Right lobe of liver (tissue), 6 donors: ENCODE results near the gene CACNB2. TPM values are rescaled to one million over a fixed set of nuclear protein-coding genes. Genes with fewer than 3 reads are reported as not detected.
"Not testable (repeated sequence)": the region's sequence is repeated elsewhere in the genome, so short reads cannot be mapped to it uniquely, and the experiment has no call there.

Source experiments
- ATAC-seq, 4 donors: fragments of 200-7000 bp; cut with Tn5 transposase; one replicate each; pipeline ENCODE4 v1.9.1; 2020; ENCODE audit warnings: mild to moderate bottlenecking in 4 of 4, moderate library complexity in 4 of 4
- DNase-seq, 3 donors: peaks; one replicate each; pipeline ENCODE4 v3.0.0-alpha.2; 2020
- H3K27ac ChIP-seq, 3 donors: fragments of 200-600 bp; one replicate each; pipeline ENCODE4 v1.8.0; 2022
- H3K27me3 ChIP-seq, 2 donors: fragments of 200-600 bp; one replicate each; pipeline ENCODE4 v1.8.0; 2022
- H3K36me3 ChIP-seq, 4 donors: fragments of 200-600 bp; sonication (generic) in 1 of 4; one replicate each; pipeline versions ENCODE4 v1.5.1 to v1.8.0; 2017 to 2022; ENCODE audit warnings: control low read depth in 1 of 4
- H3K4me1 ChIP-seq, 4 donors: fragments of 200-600 bp; sonication (generic) in 1 of 4; one replicate each; pipeline versions ENCODE4 v1.5.1 to v1.8.0; 2017 to 2022; ENCODE audit warnings: control low read depth in 1 of 4
- H3K4me3 ChIP-seq, 3 donors: fragments of 200-600 bp; one replicate each; pipeline ENCODE4 v1.8.0; 2022
- H3K9me3 ChIP-seq, 4 donors: fragments of 200-600 bp; sonication (generic) in 1 of 4; one replicate each; pipeline versions ENCODE4 v1.5.1 to v1.8.0; 2017 to 2022; ENCODE audit warnings: control low read depth in 1 of 4
- POLR2A ChIP-seq: fragments of 450-650 bp; IDR thresholded peaks from one replicate; pipeline ENCODE4 v1.6.1; 2017; ENCODE audit warnings: antibody characterized with exemption, mild to moderate bottlenecking
- WGBS: methylation state at CpG from one replicate; pipeline ENCODE4 v1.1.6; 2018; ENCODE audit warnings: low coverage, low lambda C conversion rate; ENCODE audit not compliant: insufficient coverage; ENCODE audit errors: missing lambda C conversion rate; 5-methylcytosine and 5-hydroxymethylcytosine counted together
- intact Hi-C, 2 donors: fragments of 100-400 bp; cut with DNase I; formaldehyde crosslinking; loops; one replicate each; pipeline versions ENCODE4 v1.11.2 to v1.14.1; 2022
- total RNA-seq, 6 experiments: library from RNA; depleted of rRNA in 2 of 6; stranded (reverse); fragments of >200 nt in 2 of 6; fragmentation: NEBNext Ultra II Directional in 3 of 6; extraction: Animal tissue kit (Norgen Biotek cat#: 25700) in 3 of 6; gene quantifications; one replicate each; pipeline versions ENCODE4 v1.1.0 to v1.2.4, GENCODE V29; 2016 to 2023
- TF ChIP-seq, protein P1 (sequence below), 4 donors: fragments of 200-600 bp in 3 of 4; fragments of 450-650 bp in 1 of 4; IDR thresholded peaks; one replicate each; pipeline versions ENCODE4 v1.5.1 to v1.8.0; 2016 to 2022; ENCODE audit warnings: antibody characterized with exemption in 4 of 4, mild to moderate bottlenecking in 2 of 4
- donor health status: DM: no; HTN: yes; CAD: no.
- donor health status: DM: no; HTN: no; CAD: no.
- donor health status: DM: no; HTN: no; CAD: no.
- donor health status: DM: no; HTN: yes; CAD: no.
- donor health status: DM: no; HTN: yes; CAD: no.

Gene CACNB2
- total RNA-seq, 6 experiments from 2014 or later: 0.12 to 1.8 (median 1.0) TPM; not detected in 1

DNA sequence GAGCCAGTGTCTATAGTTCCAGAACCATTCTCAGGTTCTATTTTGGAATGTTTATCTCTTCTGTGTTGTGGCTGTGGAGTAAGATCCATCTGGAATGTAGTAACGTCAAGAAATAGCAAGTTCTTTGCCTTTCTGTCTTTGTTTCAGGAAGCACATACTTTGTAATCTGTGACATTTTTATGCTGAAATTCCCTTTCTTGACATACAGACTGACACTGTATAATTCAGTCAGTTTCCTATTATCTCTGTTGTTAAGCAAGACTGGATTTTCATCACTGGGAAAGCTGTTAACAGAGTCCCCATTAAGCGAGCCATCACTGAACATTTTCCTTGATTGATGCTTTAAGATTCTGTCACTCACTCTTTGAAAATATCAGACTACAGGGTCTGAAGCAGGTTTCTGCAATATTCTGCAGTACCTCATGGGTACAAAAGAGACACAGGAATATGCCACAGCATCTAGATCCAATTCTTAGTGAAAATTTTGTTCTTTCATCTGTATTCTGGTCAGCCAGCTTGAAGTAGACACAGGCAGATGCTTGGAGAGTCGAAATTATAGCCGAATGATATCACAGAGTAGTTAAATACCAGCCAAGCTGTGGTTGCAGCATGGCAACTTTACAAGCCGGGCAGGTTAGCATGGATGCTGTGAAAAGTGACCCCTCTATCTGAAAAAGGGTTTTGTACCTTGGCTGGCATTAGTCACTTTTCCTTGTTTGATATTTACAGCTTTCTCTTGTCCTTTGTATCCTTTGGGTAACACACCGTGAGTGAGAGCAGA is 62.6 kb downstream of the CACNB2 start:
- DNase-seq: no peak
- no peaks in the 10 kb centered on the region for H3K4me1 ChIP-seq
- no peak for ATAC-seq

DNA sequence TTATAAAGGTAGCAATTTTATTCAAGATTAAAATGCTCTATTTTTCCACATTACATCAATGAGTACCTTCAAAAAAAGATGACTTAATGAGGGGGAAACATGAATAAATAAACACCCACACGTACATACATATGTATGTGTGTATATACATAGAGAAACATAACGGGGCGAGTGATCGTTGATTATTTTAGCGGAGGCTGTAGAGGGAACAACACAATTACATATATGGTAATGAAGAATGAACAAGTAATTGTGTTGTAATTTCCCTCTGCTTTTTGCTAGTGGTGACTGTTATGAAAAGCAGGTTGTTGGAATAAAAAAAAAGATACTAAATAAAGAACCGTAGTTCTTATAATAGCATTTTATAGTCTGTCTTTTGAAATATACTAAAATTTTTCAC is 63.2 kb downstream of the CACNB2 start:
- DNase-seq (no peak), ATAC-seq (no peak)
- 46% methylated on average over 6 of the region's 6 CpGs for WGBS
- no peaks in the 10 kb centered on the region for H3K4me1 ChIP-seq
- H3K36me3 ChIP-seq: no peaks in the 10 kb centered on the region
- TF ChIP-seq POLR2A: no peak
- TF ChIP-seq, protein P1, sequence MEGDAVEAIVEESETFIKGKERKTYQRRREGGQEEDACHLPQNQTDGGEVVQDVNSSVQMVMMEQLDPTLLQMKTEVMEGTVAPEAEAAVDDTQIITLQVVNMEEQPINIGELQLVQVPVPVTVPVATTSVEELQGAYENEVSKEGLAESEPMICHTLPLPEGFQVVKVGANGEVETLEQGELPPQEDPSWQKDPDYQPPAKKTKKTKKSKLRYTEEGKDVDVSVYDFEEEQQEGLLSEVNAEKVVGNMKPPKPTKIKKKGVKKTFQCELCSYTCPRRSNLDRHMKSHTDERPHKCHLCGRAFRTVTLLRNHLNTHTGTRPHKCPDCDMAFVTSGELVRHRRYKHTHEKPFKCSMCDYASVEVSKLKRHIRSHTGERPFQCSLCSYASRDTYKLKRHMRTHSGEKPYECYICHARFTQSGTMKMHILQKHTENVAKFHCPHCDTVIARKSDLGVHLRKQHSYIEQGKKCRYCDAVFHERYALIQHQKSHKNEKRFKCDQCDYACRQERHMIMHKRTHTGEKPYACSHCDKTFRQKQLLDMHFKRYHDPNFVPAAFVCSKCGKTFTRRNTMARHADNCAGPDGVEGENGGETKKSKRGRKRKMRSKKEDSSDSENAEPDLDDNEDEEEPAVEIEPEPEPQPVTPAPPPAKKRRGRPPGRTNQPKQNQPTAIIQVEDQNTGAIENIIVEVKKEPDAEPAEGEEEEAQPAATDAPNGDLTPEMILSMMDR (IDR thresholded peaks at IDR 0.05): no peak
- intact Hi-C loops: no loop called here
- H3K9me3 ChIP-seq: no peaks in the 10 kb centered on the region
- H3K27ac ChIP-seq: no peak overlapping the region
- H3K27me3 ChIP-seq: no peaks in the 10 kb centered on the region
- H3K4me3 ChIP-seq: no peak overlapping the region

More for the DNA sequence above, 62.6 kb downstream of the CACNB2 start:
- WGBS: 41% methylated on average over 6 of the region's 6 CpGs
- intact Hi-C loops: no loop called here
- H3K4me3 ChIP-seq: no peak overlapping the region
- H3K27ac ChIP-seq: no peak overlapping the region
- no peaks in the 10 kb centered on the region for H3K9me3 ChIP-seq
- H3K36me3 ChIP-seq: no peaks in the 10 kb centered on the region
- TF ChIP-seq, protein P1 (IDR thresholded peaks at IDR 0.05): no peak
- no peak for TF ChIP-seq POLR2A
- H3K27me3 ChIP-seq: no peaks in the 10 kb centered on the region

DNA sequence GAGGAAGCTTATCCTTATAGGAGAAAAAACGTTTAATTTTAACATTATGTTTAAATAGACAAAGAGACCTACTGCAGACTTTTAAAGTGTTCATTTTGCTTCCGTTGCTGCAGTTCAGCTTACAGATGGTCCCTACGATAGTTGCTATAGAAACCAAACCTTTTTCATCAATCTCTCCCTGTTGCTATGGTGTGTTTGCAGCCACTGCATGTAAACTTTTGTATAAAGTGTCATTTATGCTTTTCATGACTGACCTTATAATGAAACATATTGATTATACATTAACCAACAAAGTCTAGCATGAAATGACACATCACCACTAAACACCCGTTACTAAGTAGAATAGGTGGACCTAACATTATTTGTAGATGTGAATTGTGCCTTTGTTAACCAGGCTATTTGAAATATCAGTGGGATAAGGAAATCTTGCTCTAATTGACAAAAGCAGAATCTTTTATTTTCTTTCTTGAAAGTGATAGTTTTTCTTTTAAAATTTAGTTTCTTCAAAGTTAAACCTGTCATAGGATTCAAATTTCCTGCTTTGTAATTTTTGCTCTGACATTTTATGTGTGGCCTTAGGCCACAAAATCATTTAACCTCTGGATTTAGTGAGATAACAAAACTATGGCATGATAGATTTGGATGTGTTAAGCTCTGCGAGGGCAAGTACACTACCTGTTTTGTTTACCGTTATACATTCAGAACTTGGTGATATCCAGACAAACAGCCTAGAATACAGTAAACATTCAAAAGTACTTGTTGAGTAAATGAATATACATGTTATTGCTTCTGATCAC is 64.0 kb downstream of the CACNB2 start:
- Histone ChIP-seq H3K27me3 (no peaks in the 10 kb centered on the region), H3K4me3 (no peak overlapping the region), H3K4me1 (no peaks in the 10 kb centered on the region), H3K27ac (no peak overlapping the region), H3K36me3 (no peaks in the 10 kb centered on the region), H3K9me3 (no peaks in the 10 kb centered on the region)
- no peak for DNase-seq
- TF ChIP-seq POLR2A: no peak
- TF ChIP-seq, protein P1 (IDR thresholded peaks at IDR 0.05): no peak
- WGBS: 38% methylated on average over 6 of the region's 6 CpGs
- no peak for ATAC-seq
- intact Hi-C loops: no loop called here

DNA sequence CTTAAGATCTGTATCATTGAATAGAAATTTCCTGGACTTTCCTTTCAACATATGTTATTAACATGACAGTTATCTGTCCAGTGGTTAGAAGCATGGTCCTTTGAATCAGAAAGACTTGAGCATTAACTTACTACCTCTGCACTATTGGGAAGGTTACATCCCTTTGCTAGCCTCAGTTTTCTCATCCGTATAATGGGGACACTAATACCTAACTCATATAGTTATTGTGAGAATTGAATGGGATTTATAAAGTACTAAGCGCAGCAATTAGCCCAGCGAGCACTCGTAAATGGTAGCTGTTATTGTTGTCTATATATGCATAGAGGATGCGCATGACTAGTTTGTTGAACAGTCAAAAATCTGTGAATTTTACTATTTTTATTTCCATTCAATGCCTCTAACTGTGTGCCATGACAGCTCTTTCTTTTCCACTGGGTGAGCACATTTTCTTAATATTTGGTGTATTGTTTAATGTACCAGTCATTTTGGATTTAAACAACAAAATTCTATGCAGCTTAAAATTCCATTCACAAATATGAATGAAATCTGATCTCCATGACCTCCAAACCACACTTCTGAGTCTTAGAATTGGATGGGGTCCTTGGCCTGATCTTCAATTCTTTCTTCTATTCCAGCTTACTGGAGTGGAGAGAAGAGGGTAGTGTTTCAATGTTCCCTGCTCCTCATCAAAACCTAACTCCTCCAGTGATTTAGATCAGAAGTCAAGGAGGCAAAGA is 65.0 kb downstream of the CACNB2 start:
- H3K36me3 ChIP-seq: no peaks in the 10 kb centered on the region
- H3K27me3 ChIP-seq: no peaks in the 10 kb centered on the region
- no peak overlapping the region for H3K27ac ChIP-seq
- TF ChIP-seq POLR2A: no peak
- TF ChIP-seq, protein P1 (IDR thresholded peaks at IDR 0.05): no peak
- intact Hi-C loops: no loop called here
- 84% methylated on average over 5 of the region's 5 CpGs for WGBS
- DNase-seq (no peak), ATAC-seq (no peak)
- H3K9me3 ChIP-seq: no peaks in the 10 kb centered on the region
- no peaks in the 10 kb centered on the region for H3K4me1 ChIP-seq
- H3K4me3 ChIP-seq: no peak overlapping the region

DNA sequence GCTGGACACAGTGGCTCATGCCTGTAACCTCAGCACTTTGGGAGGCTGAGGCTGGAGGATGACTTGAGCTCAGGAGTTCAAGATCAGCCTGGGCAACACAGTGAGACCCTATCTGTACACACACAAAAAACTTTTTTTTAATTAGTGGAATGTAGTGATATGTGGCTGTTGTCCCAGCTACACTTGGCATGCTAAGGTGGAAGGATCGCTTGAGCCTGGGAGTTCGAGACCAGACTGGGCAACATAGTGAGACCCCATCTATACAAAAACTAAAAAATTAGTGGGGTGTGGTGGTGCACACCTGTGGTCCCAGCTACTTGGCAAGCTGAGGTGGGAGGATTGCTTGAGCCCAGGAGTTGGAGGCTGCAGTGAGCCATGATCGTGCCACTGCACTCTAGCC is 68.0 kb downstream of the CACNB2 start:
- H3K27ac ChIP-seq, H3K36me3 ChIP-seq, H3K9me3 ChIP-seq, H3K4me1 ChIP-seq, ATAC-seq, intact Hi-C loops, DNase-seq, H3K27me3 ChIP-seq, H3K4me3 ChIP-seq: not testable (repeated sequence)
- 96% methylated on average over 3 of the region's 3 CpGs for WGBS
